Adipose tissue (tissue), 3 donors: Measurements from ENCODE around the gene ATAD3C. TPM values are rescaled to one million over a fixed set of nuclear protein-coding genes. Genes with fewer than 3 reads are reported as not detected.
"Not testable (repeated sequence)": the region's sequence is repeated elsewhere in the genome, so short reads cannot be mapped to it uniquely, and the experiment has no call there.

Experiments used
- H3K27ac ChIP-seq: one replicate; pipeline ENCODE4 v1.5.1; 2013; ENCODE audit warnings: low read depth, low read length
- WGBS, 3 donors: extraction: QIAGEN DNeasy Blood & Tissue Kit; methylation state at CpG; one replicate each; pipeline ENCODE4 v1.1.7; 2013; 5-methylcytosine and 5-hydroxymethylcytosine counted together
- polyA plus RNA-seq, 3 donors: library from polyadenylated mRNA; stranded (reverse); fragments of 200-250 nt; gene quantifications; one replicate each; pipeline ENCODE4 v1.2.3, GENCODE V29; 2013
- donor health status: healthy with polysubstance abuse.
- donor health status: Bipolar disorder and iron deficiency.
- donor health status: healthy.

The ATAD3C gene
- polyA plus RNA-seq, 3 donors = 0.34 to 10.3 (median 2.2) TPM

DNA sequence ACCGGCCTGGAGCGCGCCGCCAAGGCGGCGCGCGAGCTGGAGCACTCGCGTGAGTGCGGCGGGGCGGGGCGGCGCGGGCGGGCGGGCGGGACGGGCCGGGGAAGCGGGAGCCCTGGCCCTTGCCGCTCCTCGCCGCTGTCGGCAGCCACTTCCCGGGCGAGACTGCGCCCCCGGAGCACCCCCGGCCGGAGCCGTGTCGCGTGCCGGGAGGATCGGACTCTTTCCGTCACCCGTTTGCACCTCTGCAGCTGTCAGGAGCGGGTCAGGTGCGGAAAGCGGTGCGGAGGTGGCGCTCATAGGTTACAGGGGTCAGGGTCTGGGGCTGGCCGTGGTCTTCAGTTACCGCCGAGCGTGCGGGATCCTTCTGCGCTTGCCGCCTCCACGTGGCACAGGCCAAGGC, 62.9 kb downstream of the ATAD3C start:
- 0 to 1% (median 1%) methylated on average over 11 to 40 of the region's 52 CpGs for WGBS, 3 donors
- not testable (repeated sequence) for H3K27ac ChIP-seq

DNA sequence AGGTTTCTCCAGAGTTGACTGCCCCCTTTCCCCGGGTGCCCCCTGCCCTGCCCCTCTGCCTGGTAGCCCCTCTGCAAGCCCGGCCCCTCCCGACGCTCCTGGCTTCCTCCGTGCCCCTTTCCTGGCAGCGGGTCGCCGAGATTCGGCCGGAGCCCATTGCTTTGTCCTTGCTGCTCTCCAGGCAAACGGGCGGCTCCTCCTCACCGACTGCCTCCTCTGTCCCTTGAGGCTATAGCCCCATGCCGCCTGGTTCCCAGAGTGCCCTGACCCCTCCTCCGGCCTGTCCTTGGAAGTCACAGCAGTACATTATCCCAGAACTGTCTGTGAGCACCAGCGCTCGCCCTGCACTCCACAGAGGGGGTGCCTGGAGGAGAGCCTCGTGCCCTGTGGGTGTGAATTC, 64.2 kb downstream of the ATAD3C start:
- 59 to 87% (median 83%) methylated on average over 12 to 17 of the region's 18 CpGs for WGBS, 3 donors
- not testable (repeated sequence) for H3K27ac ChIP-seq

DNA sequence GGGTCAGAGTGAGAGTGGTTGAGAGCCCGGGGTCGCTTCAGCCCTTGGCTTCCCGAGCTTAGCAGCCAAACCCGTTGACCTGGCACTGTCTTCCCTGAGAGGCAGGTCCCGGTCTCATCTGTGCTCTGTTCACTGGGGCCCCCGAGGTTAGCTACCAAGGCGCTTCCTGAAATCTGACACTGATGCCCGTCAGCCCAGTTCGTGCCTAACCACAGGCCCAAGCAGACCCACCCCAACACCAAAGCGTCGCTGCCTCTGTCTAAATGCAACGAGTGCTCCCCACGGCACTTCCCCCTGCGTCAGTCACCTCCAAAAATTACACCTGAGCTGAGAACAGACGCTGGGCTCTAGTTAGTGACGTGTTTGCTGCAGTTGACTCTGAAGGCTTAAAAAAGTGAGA, 64.9 kb downstream of the ATAD3C start:
- H3K27ac ChIP-seq = not testable (repeated sequence)
- 58 to 71% (median 63%) methylated on average over 12 of the region's 16 CpGs for WGBS, 3 donors

DNA sequence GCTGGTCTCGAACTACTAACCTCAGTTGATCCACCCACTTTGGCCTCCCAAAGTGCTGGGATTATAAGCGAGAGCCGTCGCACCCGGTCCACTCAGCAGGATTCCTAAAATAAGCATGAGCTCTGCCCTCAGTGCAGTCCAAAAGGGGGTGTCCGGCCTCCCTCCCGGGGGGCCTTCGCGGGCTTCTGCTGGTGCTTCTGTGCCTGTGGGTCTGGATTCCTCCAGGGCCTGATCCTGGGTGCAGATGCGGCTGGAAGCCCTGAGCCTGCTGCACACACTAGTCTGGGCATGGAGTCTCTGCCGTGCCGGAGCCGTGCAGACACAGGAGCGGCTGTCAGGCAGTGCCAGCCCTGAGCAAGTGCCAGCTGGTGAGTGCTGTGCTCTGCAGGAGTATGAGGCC, 67.4 kb downstream of the ATAD3C start:
- WGBS, 3 donors = 95 to 96% (median 95%) methylated on average over 14 of the region's 14 CpGs
- not testable (repeated sequence) for H3K27ac ChIP-seq

DNA sequence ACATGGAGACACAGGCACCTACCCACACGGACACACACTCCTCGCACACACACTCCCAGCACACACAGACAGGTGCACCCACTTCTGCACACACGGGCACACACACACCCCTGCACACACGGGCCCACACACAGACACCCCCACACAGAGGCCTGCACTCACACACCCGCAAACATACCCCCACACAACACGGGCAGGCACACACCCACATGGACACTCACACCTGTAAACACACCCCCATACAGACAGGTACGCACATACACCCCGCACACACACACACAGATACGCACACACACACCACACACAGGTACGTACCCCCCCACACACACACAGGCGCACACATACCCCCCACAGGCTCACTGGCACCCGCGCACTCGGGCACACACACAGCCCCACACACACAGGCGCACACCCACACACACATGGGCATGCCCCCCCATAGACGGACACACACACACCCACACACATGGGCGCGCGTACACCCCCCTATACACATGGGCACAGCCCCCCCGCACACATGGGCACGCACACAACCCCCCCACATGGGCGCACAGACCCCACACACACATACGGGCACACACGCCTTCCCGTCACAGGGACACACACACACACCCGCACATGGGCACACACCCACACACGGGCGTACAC, 68.6 kb downstream of the ATAD3C start:
- 91 to 94% (median 93%) methylated on average over 24 to 28 of the region's 28 CpGs for WGBS, 3 donors
- H3K27ac ChIP-seq = no peak overlapping the region

DNA sequence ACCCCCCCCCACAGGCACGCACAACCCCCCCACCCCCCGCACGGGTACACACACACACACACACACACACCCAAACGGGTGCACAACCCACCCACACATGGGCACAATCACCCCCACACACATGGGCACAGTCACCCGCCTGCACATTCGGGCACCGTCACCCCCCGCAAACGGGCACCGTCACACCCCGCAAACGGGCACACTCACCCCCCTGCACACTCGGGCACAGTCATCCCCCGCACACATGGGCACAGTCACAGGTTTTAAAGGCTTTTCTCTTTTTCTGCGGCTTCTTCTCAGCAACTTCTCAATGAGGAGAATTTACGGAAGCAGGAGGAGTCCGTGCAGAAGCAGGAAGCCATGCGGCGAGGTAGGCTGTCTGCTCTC, 69.1 kb downstream of the ATAD3C start:
- not testable (repeated sequence) for H3K27ac ChIP-seq
- 89 to 95% (median 94%) methylated on average over 10 to 18 of the region's 19 CpGs for WGBS, 3 donors

Other genes with a start within 250 kb of the ATAD3C start
- 1 to 10 TPM in 1 of 3 donors, under 1 TPM in 1, not detected in 1; 0.45 to 1.4 TPM for gene TNFRSF18, start 243.1 kb upstream of the ATAD3C start, polyA plus RNA-seq
- 10 to 100 TPM in 2 of 3 donors, 1 to 10 TPM in 1; 1.4 to 13.9 (median 11.4) TPM for gene TNFRSF4, start 235.5 kb upstream of the ATAD3C start, polyA plus RNA-seq
- gene SDF4, start 217.7 kb upstream of the ATAD3C start, polyA plus RNA-seq = 100 to 1,000 TPM in 2 of 3 donors, 10 to 100 TPM in 1; 93.9 to 148 (median 101) TPM
- 10 to 100 TPM in 1 of 3 donors, 1 to 10 TPM in 2; 8.9 to 13.0 (median 8.9) TPM for gene B3GALT6, start 217.5 kb upstream of the ATAD3C start, polyA plus RNA-seq
- 1 to 10 TPM in 2 of 3 donors, under 1 TPM in 1; 0.53 to 6.1 (median 3.5) TPM for gene C1QTNF12, start 203.0 kb upstream of the ATAD3C start, polyA plus RNA-seq
- 10 to 100 TPM; 25.8 to 45.1 (median 39.5) TPM for gene UBE2J2, start 175.8 kb upstream of the ATAD3C start, polyA plus RNA-seq
- gene SCNN1D, start 169.3 kb upstream of the ATAD3C start, polyA plus RNA-seq = 1 to 10 TPM; 1.7 to 6.6 (median 4.9) TPM
- 10 to 100 TPM; 14.5 to 35.7 (median 27.5) TPM for gene ACAP3, start 141.8 kb upstream of the ATAD3C start, polyA plus RNA-seq
- 10 to 100 TPM in 2 of 3 donors, 1 to 10 TPM in 1; 6.6 to 13.5 (median 12.8) TPM for gene PUSL1, start 141.1 kb upstream of the ATAD3C start, polyA plus RNA-seq
- gene INTS11, start 125.0 kb upstream of the ATAD3C start, polyA plus RNA-seq = 100 to 1,000 TPM in 1 of 3 donors, 10 to 100 TPM in 2; 92.8 to 117 (median 98.6) TPM
- gene CPTP, start 124.9 kb upstream of the ATAD3C start, polyA plus RNA-seq = 10 to 100 TPM; 12.3 to 17.4 (median 16.5) TPM
- gene TAS1R3, start 118.4 kb upstream of the ATAD3C start, polyA plus RNA-seq = under 1 TPM; 0.10 to 0.45 (median 0.19) TPM
- gene DVL1, start 100.3 kb upstream of the ATAD3C start, polyA plus RNA-seq = 10 to 100 TPM; 42.5 to 54.5 (median 48.9) TPM
- gene MXRA8, start 91.1 kb upstream of the ATAD3C start, polyA plus RNA-seq = 100 to 1,000 TPM in 1 of 3 donors, 10 to 100 TPM in 2; 11.7 to 104 (median 82.1) TPM
- 100 to 1,000 TPM; 129 to 240 (median 165) TPM for gene AURKAIP1, start 74.5 kb upstream of the ATAD3C start, polyA plus RNA-seq
- gene CCNL2, start 50.4 kb upstream of the ATAD3C start, polyA plus RNA-seq = 100 to 1,000 TPM; 103 to 173 (median 106) TPM
- 100 to 1,000 TPM; 110 to 228 (median 190) TPM for gene MRPL20, start 42.4 kb upstream of the ATAD3C start, polyA plus RNA-seq
- gene ANKRD65, start 28.4 kb upstream of the ATAD3C start, polyA plus RNA-seq = 10 to 100 TPM in 2 of 3 donors, 1 to 10 TPM in 1; 9.9 to 25.5 (median 10.6) TPM
- gene VWA1, start 14.0 kb upstream of the ATAD3C start, polyA plus RNA-seq = 10 to 100 TPM in 2 of 3 donors, 1 to 10 TPM in 1; 7.8 to 53.1 (median 42.1) TPM
- 10 to 100 TPM; 13.6 to 27.5 (median 14.2) TPM for gene ATAD3B, start 22.1 kb downstream of the ATAD3C start, polyA plus RNA-seq
- 10 to 100 TPM; 12.9 to 23.1 (median 14.2) TPM for gene ATAD3A, start 62.5 kb downstream of the ATAD3C start, polyA plus RNA-seq
- gene TMEM240, start 90.9 kb downstream of the ATAD3C start, polyA plus RNA-seq = 1 to 10 TPM in 2 of 3 donors, under 1 TPM in 1; 0.85 to 4.3 (median 2.1) TPM
- gene SSU72, start 125.2 kb downstream of the ATAD3C start, polyA plus RNA-seq = 100 to 1,000 TPM in 2 of 3 donors, 10 to 100 TPM in 1; 63.1 to 139 (median 133) TPM
- gene FNDC10, start 150.4 kb downstream of the ATAD3C start, polyA plus RNA-seq = 1 to 10 TPM in 1 of 3 donors, under 1 TPM in 2; 0.52 to 2.2 (median 0.70) TPM
- 10 to 100 TPM; 37.0 to 65.3 (median 41.8) TPM for gene MIB2, start 165.8 kb downstream of the ATAD3C start, polyA plus RNA-seq
- 10 to 100 TPM in 1 of 3 donors, 1 to 10 TPM in 1, under 1 TPM in 1; 0.89 to 24.4 (median 3.4) TPM for gene MMP23B, start 182.5 kb downstream of the ATAD3C start, polyA plus RNA-seq
- 10 to 100 TPM; 17.6 to 35.4 (median 26.6) TPM for gene CDK11B, start 209.3 kb downstream of the ATAD3C start, polyA plus RNA-seq
- gene SLC35E2B, start 243.1 kb downstream of the ATAD3C start, polyA plus RNA-seq = 10 to 100 TPM; 15.1 to 19.5 (median 18.5) TPM